Measurements from ENCODE around the gene RPUSD4. TPM values are rescaled to one million over a fixed set of nuclear protein-coding genes. Genes with fewer than 3 reads are reported as not detected.
A peak's percentile ranks its signal among the peaks of the same experiment; 100 is the strongest.

The RPUSD4 gene
- total and polyA plus RNA-seq, 4 donors = 14.5 to 24.0 (median 20.8) TPM

- Histone ChIP-seq H3K4me1 (ENCODE audit: control insufficient read depth in 1 of 2, insufficient read depth in 2 of 2, low read length in 2 of 2) (no peaks in the 10 kb centered on the region), H3K27ac (ENCODE audit: low read depth in 1 of 2, low read length in 2 of 2) (no peak overlapping the region), H3K9me3 (ENCODE audit: control insufficient read depth, low read length) (no peaks in the 10 kb centered on the region), H3K36me3 (ENCODE audit: control insufficient read depth in 1 of 2, insufficient read depth in 2 of 2, low read length in 1 of 2) (no peaks in the 10 kb centered on the region), H3K27me3 (ENCODE audit: control insufficient read depth in 1 of 2, insufficient read depth in 2 of 2, low read length in 1 of 2) (no peaks in the 10 kb centered on the region), H3K4me3 (ENCODE audit: low read length in 2 of 2) (no peak overlapping the region)
- DNase-seq (peak in 1 of 2 donors; percentile 57), ATAC-seq (ENCODE audit: low FRiP score) (no peak)
- intact Hi-C loops (cut with DNase I) = no loop called here
- 65 to 70% methylated on average over 12 to 13 of the region's 13 CpGs for WGBS, 2 donors
These were observed 29.3 kb downstream of the RPUSD4 start for GRCh38 chr11:126181939-126182730.

- DNase-seq (no peak), ATAC-seq (ENCODE audit: low FRiP score) (peak; percentile 11)
- no peak overlapping the region for H3K4me3 ChIP-seq (ENCODE audit: low read length in 2 of 2)
- H3K27ac ChIP-seq (ENCODE audit: low read depth in 1 of 2, low read length in 2 of 2) = no peak overlapping the region
- H3K36me3 ChIP-seq (ENCODE audit: control insufficient read depth in 1 of 2, insufficient read depth in 2 of 2, low read length in 1 of 2) = no peaks in the 10 kb centered on the region
- intact Hi-C loops (cut with DNase I) = no loop called here
- H3K4me1 ChIP-seq (ENCODE audit: control insufficient read depth in 1 of 2, insufficient read depth in 2 of 2, low read length in 2 of 2) = no peaks in the 10 kb centered on the region
- no peaks in the 10 kb centered on the region for H3K27me3 ChIP-seq (ENCODE audit: control insufficient read depth in 1 of 2, insufficient read depth in 2 of 2, low read length in 1 of 2)
- WGBS, 2 donors = 86 to 88% methylated on average over 8 of the region's 8 CpGs
- no peaks in the 10 kb centered on the region for H3K9me3 ChIP-seq (ENCODE audit: control insufficient read depth, low read length)
These were observed 34.5 kb downstream of the RPUSD4 start for GRCh38 chr11:126176853-126177470.

GRCh38 chr11:126175393-126175792, 36.1 kb downstream of the RPUSD4 start:
- ATAC-seq (ENCODE audit: low FRiP score) = peak; percentile 45
- Histone ChIP-seq H3K4me1 (ENCODE audit: control insufficient read depth in 1 of 2, insufficient read depth in 2 of 2, low read length in 2 of 2) (no peaks in the 10 kb centered on the region), H3K36me3 (ENCODE audit: control insufficient read depth in 1 of 2, insufficient read depth in 2 of 2, low read length in 1 of 2) (no peaks in the 10 kb centered on the region), H3K9me3 (ENCODE audit: control insufficient read depth, low read length) (no peaks in the 10 kb centered on the region), H3K27me3 (ENCODE audit: control insufficient read depth in 1 of 2, insufficient read depth in 2 of 2, low read length in 1 of 2) (no peaks in the 10 kb centered on the region), H3K27ac (ENCODE audit: low read depth in 1 of 2, low read length in 2 of 2) (no peak overlapping the region), H3K4me3 (ENCODE audit: low read length in 2 of 2) (no peak overlapping the region)
- intact Hi-C loops (cut with DNase I) = no loop called here
- DNase-seq = no peak
- WGBS, 2 donors = 37 to 39% methylated on average over 15 of the region's 15 CpGs

GRCh38 chr11:126174816-126175215, 36.6 kb downstream of the RPUSD4 start:
- Histone ChIP-seq H3K4me3 (ENCODE audit: low read length in 2 of 2) (no peak overlapping the region), H3K27ac (ENCODE audit: low read depth in 1 of 2, low read length in 2 of 2) (no peak overlapping the region), H3K9me3 (ENCODE audit: control insufficient read depth, low read length) (no peaks in the 10 kb centered on the region), H3K27me3 (ENCODE audit: control insufficient read depth in 1 of 2, insufficient read depth in 2 of 2, low read length in 1 of 2) (no peaks in the 10 kb centered on the region), H3K36me3 (ENCODE audit: control insufficient read depth in 1 of 2, insufficient read depth in 2 of 2, low read length in 1 of 2) (no peaks in the 10 kb centered on the region), H3K4me1 (ENCODE audit: control insufficient read depth in 1 of 2, insufficient read depth in 2 of 2, low read length in 2 of 2) (no peaks in the 10 kb centered on the region)
- DNase-seq = no peak
- intact Hi-C loops (cut with DNase I) = no loop called here
- ATAC-seq (ENCODE audit: low FRiP score) = no peak
- WGBS, 2 donors = 88 to 91% methylated on average over 7 of the region's 7 CpGs

- no peak overlapping the region for H3K27ac ChIP-seq (ENCODE audit: low read depth in 1 of 2, low read length in 2 of 2)
- 83 to 93% methylated on average over 9 of the region's 9 CpGs for WGBS, 2 donors
- no peaks in the 10 kb centered on the region for H3K36me3 ChIP-seq (ENCODE audit: control insufficient read depth in 1 of 2, insufficient read depth in 2 of 2, low read length in 1 of 2)
- H3K4me3 ChIP-seq (ENCODE audit: low read length in 2 of 2) = no peak overlapping the region
- intact Hi-C loops (cut with DNase I) = no loop called here
- DNase-seq (no peak), ATAC-seq (ENCODE audit: low FRiP score) (no peak)
- no peaks in the 10 kb centered on the region for H3K9me3 ChIP-seq (ENCODE audit: control insufficient read depth, low read length)
- no peaks in the 10 kb centered on the region for H3K27me3 ChIP-seq (ENCODE audit: control insufficient read depth in 1 of 2, insufficient read depth in 2 of 2, low read length in 1 of 2)
- H3K4me1 ChIP-seq (ENCODE audit: control insufficient read depth in 1 of 2, insufficient read depth in 2 of 2, low read length in 2 of 2) = no peaks in the 10 kb centered on the region
These were observed 38.2 kb downstream of the RPUSD4 start for GRCh38 chr11:126173257-126173656.

- ATAC-seq (ENCODE audit: low FRiP score) = no peak
- H3K36me3 ChIP-seq (ENCODE audit: control insufficient read depth in 1 of 2, insufficient read depth in 2 of 2, low read length in 1 of 2) = no peaks in the 10 kb centered on the region
- H3K27me3 ChIP-seq (ENCODE audit: control insufficient read depth in 1 of 2, insufficient read depth in 2 of 2, low read length in 1 of 2) = no peaks in the 10 kb centered on the region
- H3K9me3 ChIP-seq (ENCODE audit: control insufficient read depth, low read length) = no peaks in the 10 kb centered on the region
- 69 to 71% methylated on average over 8 of the region's 8 CpGs for WGBS, 2 donors
- no peak for DNase-seq
- H3K4me1 ChIP-seq (ENCODE audit: control insufficient read depth in 1 of 2, insufficient read depth in 2 of 2, low read length in 2 of 2) = no peaks in the 10 kb centered on the region
- no peak overlapping the region for H3K4me3 ChIP-seq (ENCODE audit: low read length in 2 of 2)
- no peak overlapping the region for H3K27ac ChIP-seq (ENCODE audit: low read depth in 1 of 2, low read length in 2 of 2)
- intact Hi-C loops (cut with DNase I) = no loop called here
These were observed 38.8 kb downstream of the RPUSD4 start for GRCh38 chr11:126172596-126173038.

- WGBS, 2 donors = 89 to 92% methylated on average over 3 of the region's 3 CpGs
- no peak overlapping the region for H3K4me3 ChIP-seq (ENCODE audit: low read length in 2 of 2)
- intact Hi-C loops (cut with DNase I) = no loop called here
- no peaks in the 10 kb centered on the region for H3K36me3 ChIP-seq (ENCODE audit: control insufficient read depth in 1 of 2, insufficient read depth in 2 of 2, low read length in 1 of 2)
- no peaks in the 10 kb centered on the region for H3K9me3 ChIP-seq (ENCODE audit: control insufficient read depth, low read length)
- no peak for DNase-seq
- H3K4me1 ChIP-seq (ENCODE audit: control insufficient read depth in 1 of 2, insufficient read depth in 2 of 2, low read length in 2 of 2) = no peaks in the 10 kb centered on the region
- no peaks in the 10 kb centered on the region for H3K27me3 ChIP-seq (ENCODE audit: control insufficient read depth in 1 of 2, insufficient read depth in 2 of 2, low read length in 1 of 2)
- no peak for ATAC-seq (ENCODE audit: low FRiP score)
- no peak overlapping the region for H3K27ac ChIP-seq (ENCODE audit: low read depth in 1 of 2, low read length in 2 of 2)
These were observed 42.2 kb downstream of the RPUSD4 start for GRCh38 chr11:126169291-126169690.

- H3K27me3 ChIP-seq (ENCODE audit: control insufficient read depth in 1 of 2, insufficient read depth in 2 of 2, low read length in 1 of 2) = no peaks in the 10 kb centered on the region
- H3K36me3 ChIP-seq (ENCODE audit: control insufficient read depth in 1 of 2, insufficient read depth in 2 of 2, low read length in 1 of 2) = no peaks in the 10 kb centered on the region
- no peaks in the 10 kb centered on the region for H3K9me3 ChIP-seq (ENCODE audit: control insufficient read depth, low read length)
- no peak overlapping the region for H3K4me3 ChIP-seq (ENCODE audit: low read length in 2 of 2)
- WGBS, 2 donors = 2 to 3% methylated on average over 2 of the region's 2 CpGs
- ATAC-seq (ENCODE audit: low FRiP score) (no peak), DNase-seq (peak in 1 of 2 donors; percentile 14)
- intact Hi-C loops (cut with DNase I) = no loop called here
- H3K4me1 ChIP-seq (ENCODE audit: control insufficient read depth in 1 of 2, insufficient read depth in 2 of 2, low read length in 2 of 2) = no peaks in the 10 kb centered on the region
- H3K27ac ChIP-seq (ENCODE audit: low read depth in 1 of 2, low read length in 2 of 2) = no peak overlapping the region
These were observed 44.0 kb downstream of the RPUSD4 start for GRCh38 chr11:126167488-126167887.

GRCh38 chr11:126166413-126166812, 45.0 kb downstream of the RPUSD4 start:
- intact Hi-C loops (cut with DNase I) = no loop called here
- H3K27ac ChIP-seq (ENCODE audit: low read depth in 1 of 2, low read length in 2 of 2) = no peak overlapping the region
- H3K4me3 ChIP-seq (ENCODE audit: low read length in 2 of 2) = no peak overlapping the region
- DNase-seq (peak in 1 of 2 donors; percentile 32), ATAC-seq (ENCODE audit: low FRiP score) (no peak)
- WGBS, 2 donors = 86 to 88% methylated on average over 3 of the region's 3 CpGs
- H3K9me3 ChIP-seq (ENCODE audit: control insufficient read depth, low read length) = no peaks in the 10 kb centered on the region
- no peaks in the 10 kb centered on the region for H3K27me3 ChIP-seq (ENCODE audit: control insufficient read depth in 1 of 2, insufficient read depth in 2 of 2, low read length in 1 of 2)
- H3K36me3 ChIP-seq (ENCODE audit: control insufficient read depth in 1 of 2, insufficient read depth in 2 of 2, low read length in 1 of 2) = no peaks in the 10 kb centered on the region
- H3K4me1 ChIP-seq (ENCODE audit: control insufficient read depth in 1 of 2, insufficient read depth in 2 of 2, low read length in 2 of 2) = no peaks in the 10 kb centered on the region
